ENCODE data around the gene SAV1.

SAV1 gene

DNA sequence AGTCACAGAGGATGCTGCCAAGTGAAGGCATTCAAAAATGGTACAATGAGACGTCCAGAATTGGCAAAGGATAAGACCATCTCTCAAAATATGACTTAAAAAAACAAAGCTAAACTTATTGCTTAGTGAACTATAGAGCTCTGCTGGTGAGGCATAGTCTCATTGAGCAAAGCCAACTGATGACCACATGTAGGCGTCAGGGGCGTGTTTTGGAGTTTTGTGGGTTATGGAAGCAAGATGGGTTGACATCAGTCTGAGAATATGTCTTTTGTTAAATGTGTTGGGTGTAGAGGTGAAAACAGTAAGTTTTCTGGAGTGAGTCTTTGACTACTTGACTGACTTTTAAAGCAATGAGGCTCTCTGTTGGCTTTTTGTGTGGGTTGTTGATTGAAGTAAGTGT lies 60.9 kb downstream of the SAV1 start:
- DNase-seq (ENCODE audit: low read depth) = no peak

DNA sequence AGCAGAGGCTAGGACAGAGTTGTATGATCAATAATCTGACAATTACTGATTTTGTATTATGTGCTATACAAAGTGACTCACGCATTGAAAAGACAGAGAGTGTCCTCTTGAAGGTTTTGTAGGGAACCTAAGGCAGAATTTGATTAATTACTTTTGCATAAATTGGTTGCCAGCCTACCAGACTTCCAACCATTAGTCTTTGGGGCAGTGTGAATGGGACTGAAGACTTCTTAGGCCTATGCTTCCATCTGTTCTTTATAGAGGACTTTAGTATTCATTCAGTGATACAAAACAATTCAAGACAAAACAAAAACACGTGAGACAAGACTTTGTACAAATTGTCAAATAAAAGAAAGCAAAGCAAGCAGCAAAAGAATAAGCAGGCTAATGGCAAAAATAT lies 61.6 kb downstream of the SAV1 start:
- no peak for DNase-seq (ENCODE audit: low read depth)

DNA sequence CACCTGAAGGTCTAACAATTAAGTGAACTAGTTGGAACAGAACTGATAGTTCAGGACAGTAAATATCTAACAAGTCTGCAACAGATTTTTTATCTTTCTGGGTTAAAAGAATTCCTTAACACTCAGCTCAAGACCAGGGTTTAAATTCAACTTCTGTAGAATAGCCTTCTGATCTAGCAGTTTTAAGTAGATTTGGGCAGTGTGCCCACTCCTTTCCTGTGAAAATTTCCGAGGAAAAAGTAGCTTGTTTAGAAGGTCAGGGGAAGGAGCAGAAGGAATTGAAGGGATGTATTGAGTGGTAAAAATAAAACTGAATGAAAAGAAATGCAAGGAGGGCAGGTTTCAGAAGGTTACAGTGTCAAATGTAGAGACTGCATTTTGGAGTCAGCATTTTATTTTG lies 62.3 kb downstream of the SAV1 start:
- peak; percentile 21 for DNase-seq (ENCODE audit: low read depth)

DNA sequence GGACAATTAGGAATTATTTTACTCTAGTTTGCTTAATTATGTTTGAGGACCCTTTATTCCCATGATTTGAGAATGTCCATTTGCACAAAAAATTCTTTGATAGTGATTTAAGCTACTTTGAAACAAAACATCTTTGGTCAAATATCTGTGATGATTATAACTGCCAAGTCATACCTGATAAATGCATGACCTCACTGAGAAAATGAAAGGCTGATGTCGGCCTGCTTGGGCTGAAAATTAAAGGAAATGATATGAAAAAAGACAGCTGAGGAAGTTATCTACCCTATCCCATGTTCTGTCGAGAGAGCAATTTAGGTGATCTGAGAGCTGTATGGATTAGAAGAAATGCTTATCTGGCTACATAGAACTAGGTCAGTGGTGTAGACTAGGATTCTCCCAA lies 64.5 kb downstream of the SAV1 start:
- DNase-seq (ENCODE audit: low read depth) = peak; percentile 26

DNA sequence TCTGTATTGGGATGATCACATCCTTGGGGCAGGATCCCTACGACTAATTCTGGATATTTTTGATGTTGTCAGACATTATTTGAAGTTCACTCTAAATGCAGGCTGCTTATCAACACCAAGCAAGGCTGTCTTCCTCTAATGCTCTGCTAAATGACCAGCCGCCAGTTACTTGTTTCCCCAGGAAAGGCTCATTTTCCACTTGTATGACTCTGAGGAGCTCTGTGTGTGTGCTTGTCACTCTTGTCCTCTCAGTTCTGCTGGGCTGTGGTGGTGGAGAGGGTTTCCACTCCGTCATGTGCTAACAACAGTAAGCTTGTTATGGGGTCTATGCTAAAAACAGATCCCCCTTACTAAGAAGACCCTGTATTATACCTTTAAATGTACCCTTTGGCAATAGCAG lies 66.1 kb downstream of the SAV1 start:
- no peak for DNase-seq (ENCODE audit: low read depth)

DNA sequence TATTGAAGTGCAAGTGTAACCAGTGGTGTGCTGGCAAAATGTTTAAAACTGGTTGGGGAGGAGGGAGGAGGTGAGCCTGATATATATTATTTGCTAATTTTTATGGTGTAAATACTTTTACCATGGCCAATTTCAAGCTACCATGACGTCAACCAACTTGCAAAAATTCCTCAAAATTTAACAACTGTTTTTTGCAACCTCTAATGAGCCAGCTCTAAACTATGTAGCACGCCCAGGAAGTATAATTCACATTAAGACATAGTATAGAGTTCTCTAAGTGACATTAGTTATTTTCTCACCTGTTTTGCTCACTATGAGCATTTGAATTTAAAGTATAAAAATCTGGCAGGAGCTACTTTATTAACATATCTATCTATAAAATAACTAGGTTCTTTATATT lies 66.7 kb downstream of the SAV1 start:
- DNase-seq (ENCODE audit: low read depth) = peak; percentile 27

DNA sequence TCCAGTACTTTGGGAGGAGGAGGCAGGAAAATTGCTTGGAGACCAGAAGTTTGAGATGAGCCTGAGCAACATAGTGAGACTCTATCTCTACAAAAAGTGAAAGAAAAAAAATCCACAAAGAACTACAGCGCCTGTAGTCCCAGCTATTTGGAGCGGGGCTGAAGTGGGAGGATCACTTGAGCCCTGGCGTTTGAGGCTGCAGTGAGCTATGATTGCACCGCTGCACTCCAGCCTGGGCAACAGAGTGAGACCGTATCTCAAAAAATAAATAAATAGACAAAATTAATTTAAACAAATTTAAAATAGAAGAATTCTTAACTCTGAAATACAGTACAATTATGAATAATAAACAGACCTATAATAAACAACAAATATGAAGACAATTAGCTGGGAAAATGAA lies 67.3 kb downstream of the SAV1 start:
- DNase-seq (ENCODE audit: low read depth) = peak; percentile 20

DNA sequence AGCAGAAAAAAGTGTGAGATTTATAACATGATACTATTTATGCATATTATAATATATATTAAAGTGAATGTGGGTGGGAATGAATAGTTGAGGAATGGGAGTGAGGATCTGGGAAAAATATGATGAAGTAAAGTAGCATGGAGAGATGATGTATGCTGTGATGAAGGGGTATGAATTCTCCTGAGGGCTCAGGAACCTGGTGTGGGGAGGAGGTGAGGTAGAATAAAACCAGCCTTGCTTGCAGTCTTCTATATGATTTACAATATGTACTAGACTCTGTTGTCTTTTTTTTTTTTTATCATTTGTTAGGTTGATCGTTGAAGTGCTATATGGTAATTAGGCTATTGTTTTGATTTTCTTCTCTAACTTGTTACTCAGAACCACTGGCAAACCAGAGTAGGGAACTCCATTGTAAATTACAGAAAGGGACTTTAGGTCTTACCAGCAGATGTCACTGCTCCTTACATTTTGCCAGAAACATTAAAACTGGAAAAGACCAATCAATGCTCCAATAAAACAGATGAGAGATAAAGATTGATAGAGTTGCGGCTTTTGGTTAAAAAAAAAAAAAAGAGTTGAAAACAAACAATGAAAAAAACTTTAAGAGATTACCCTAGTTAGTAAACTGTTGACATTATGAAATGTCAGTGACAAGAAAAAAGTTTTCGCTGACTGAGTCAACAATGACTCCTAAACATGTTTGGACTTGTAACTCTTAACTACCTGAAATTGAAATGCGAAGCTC lies 68.2 kb downstream of the SAV1 start:
- DNase-seq (ENCODE audit: low read depth) = peak; percentile 38

DNA sequence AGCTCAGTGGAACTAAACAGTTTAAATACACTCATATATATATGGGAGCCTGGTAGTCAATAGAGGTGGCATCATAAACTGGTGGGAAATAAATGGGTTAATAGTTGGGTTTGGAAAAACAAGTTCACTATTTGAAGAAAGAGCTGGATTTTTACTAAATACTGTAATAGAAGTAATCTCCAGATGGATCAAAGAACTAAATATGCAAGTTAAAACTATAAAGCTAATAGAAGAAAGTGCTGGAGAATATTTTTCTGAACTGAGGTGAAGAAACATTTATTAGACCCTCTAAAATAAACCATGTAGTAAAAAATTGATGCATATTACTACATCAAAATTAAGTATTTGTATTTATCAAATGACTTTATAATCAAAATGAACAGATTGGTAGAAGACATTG lies 69.3 kb downstream of the SAV1 start:
- DNase-seq (ENCODE audit: low read depth) = no peak

DNA sequence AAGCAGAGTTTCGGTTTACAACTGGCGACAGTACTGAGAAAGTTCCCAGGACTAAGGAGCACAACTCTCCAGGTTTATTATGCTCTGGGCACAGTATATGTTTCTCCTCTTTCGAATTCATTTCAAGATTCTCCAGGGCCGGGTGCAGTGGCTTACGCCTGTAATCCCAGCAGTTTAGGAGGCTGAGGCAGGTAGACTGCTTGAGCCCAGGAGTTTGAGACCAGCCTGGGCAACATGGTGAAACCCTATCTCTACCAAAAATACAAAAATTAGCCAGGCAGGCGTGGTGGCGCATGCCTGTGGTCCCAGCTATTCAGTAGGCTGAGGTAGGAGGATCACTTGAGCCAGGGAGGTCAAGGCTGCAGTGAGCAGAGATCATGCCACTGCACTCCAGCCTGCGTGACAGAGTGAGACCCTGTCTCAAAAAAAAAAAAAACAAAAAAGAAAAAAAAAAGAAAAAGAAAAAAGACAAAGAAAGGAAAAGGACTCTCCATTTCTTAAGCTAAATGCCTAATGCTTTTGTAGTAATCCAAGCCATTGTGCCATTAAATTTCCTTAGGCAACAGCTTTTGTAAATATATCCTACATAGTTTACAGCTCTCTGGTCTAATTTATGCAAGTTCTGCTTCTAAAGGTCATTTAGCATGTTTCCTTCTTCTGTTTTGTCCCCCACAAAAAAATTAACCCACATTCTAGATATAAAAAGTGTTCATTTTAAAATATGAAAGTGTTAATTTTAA lies 73.4 kb downstream of the SAV1 start:
- DNase-seq (ENCODE audit: low read depth) = no peak

DNA sequence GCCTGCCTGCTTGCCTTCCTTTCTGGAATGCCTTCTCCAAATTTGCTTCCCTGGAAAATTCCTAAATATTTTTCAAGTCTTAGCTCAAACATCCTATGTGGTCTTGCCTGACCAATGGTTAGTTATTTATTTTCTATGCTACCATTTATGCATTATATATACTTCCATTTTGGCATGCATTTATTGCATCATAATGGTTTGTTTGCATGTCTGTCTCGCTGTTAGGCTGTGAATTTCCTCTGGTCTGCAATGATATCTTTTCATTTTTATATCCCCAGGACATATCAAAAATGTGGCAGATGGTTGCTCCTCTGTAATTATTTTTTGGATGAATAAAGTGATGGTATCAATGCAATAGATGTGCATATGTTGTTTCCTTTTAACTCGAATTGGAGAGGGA lies 77.6 kb downstream of the SAV1 start:
- no peak for DNase-seq (ENCODE audit: low read depth)
